GM12878 (cell line): Measurements from ENCODE around the gene PFKL. TPM values are rescaled to one million over a fixed set of nuclear protein-coding genes. Genes with fewer than 3 reads are reported as not detected.

Experiments used
- ATAC-seq: fragments of 200-7000 bp; cut with Tn5 transposase; 3 replicates; pipeline ENCODE4 v1.9.1; 2020; ENCODE audit warnings: mild to moderate bottlenecking, moderate library complexity
- BruUV-seq: library from RNA; stranded (reverse); fragments of 400-500 nt; replicated peaks from 2 replicates; lab custom pipeline; 2021; lab: Mats Ljungman, UMichigan
- CTCF ChIA-PET: fragments of 300-600 bp; sonication (Branson Sonifier 250); formaldehyde crosslinking; extraction: SDS; loops from one replicate; lab custom pipeline; 2021; ENCODE audit warnings: inconsistent platforms; lab: Yijun Ruan, JAX
- POLR2A ChIA-PET: fragments of 350-600 bp; formaldehyde crosslinking; extraction: SDS; loops from one replicate; lab custom pipeline; 2021; ENCODE audit warnings: inconsistent platforms; lab: Charles Lee
- RAD21 ChIA-PET: fragments of 300-600 bp; sonication (Branson Sonifier 250); formaldehyde crosslinking; loops from one replicate; lab custom pipeline; 2023; ENCODE audit warnings: antibody characterized with exemption; ENCODE audit not compliant: unreplicated experiment; lab: Charles Lee
- SMC1A ChIA-PET: fragments of 300-600 bp; sonication (Branson Sonifier 250); formaldehyde crosslinking; loops from one replicate; lab custom pipeline; 2023; ENCODE audit not compliant: unreplicated experiment, uncharacterized antibody; lab: Charles Lee
- DNase-seq: peaks from one replicate; pipeline ENCODE4 v3.0.0-alpha.2; 2011; ENCODE audit warnings: low read depth, low spot score
- FAIRE-seq: peaks from 3 replicates; lab custom pipeline; 2011; peaks lifted over from hg19 to GRCh38; lab: Jason Lieb, UNC
- H2AFZ ChIP-seq: 2 replicates; pipeline ENCODE4 v1.6.0; 2011; ENCODE audit warnings: low read depth, low read length, control low read depth; ENCODE audit not compliant: control insufficient read depth
- H3K27ac ChIP-seq: 2 replicates; pipeline ENCODE4 v1.5.1; 2011; ENCODE audit warnings: control low read depth; ENCODE audit not compliant: control insufficient read depth, insufficient read depth
- H3K27me3 ChIP-seq, 2 experiments: replicated peaks in 1 of 2; 2 replicates each; pipeline versions ENCODE4 v1.6.0 to v1.6.1; 2011; ENCODE audit warnings: low read length in 1 of 2; ENCODE audit not compliant: control insufficient read depth in 2 of 2, insufficient read depth in 2 of 2
- H3K36me3 ChIP-seq, 2 experiments: 2 replicates each; pipeline ENCODE4 v1.5.1; 2011; ENCODE audit warnings: low read length in 1 of 2; ENCODE audit not compliant: control insufficient read depth in 2 of 2, insufficient read depth in 2 of 2
- H3K4me1 ChIP-seq: 2 replicates; pipeline ENCODE4 v1.6.1; 2011; ENCODE audit warnings: mild to moderate bottlenecking, low read length, moderate library complexity, mixed read lengths; ENCODE audit not compliant: control insufficient read depth, insufficient read depth
- H3K4me2 ChIP-seq: 2 replicates; pipeline ENCODE4 v1.6.0; 2011; ENCODE audit warnings: control low read depth; ENCODE audit not compliant: control insufficient read depth, insufficient read depth
- H3K4me3 ChIP-seq: fragments of 200-600 bp; sonication (generic); 2 replicates; pipeline ENCODE4 v1.5.1; 2016
- H3K79me2 ChIP-seq: 2 replicates; pipeline ENCODE4 v1.6.0; 2011; ENCODE audit warnings: low read length; ENCODE audit not compliant: control insufficient read depth, insufficient read depth
- H3K9ac ChIP-seq: 2 replicates; pipeline ENCODE4 v1.8.0; 2011; ENCODE audit warnings: low read length, control low read depth, mixed read lengths; ENCODE audit not compliant: control insufficient read depth, insufficient read depth
- H3K9me3 ChIP-seq: replicated peaks from 3 replicates; pipeline ENCODE4 v1.5.1; 2011; ENCODE audit warnings: mild to moderate bottlenecking, low read length; ENCODE audit not compliant: control insufficient read depth, insufficient read depth
- H4K20me1 ChIP-seq: 2 replicates; pipeline ENCODE4 v1.6.0; 2011; ENCODE audit not compliant: control insufficient read depth, insufficient read depth
- FOXK2 ChIP-seq: fragments of 450-650 bp; IDR thresholded peaks from 2 replicates; pipeline ENCODE4 v1.6.1; 2017; ENCODE audit warnings: mild to moderate bottlenecking, moderate library complexity
- LARP7 ChIP-seq: fragments of 450-650 bp; IDR thresholded peaks from 2 replicates; pipeline ENCODE4 v1.6.1; 2017; ENCODE audit warnings: mild to moderate bottlenecking
- NR2F1 ChIP-seq: fragments of 450-650 bp; conservative IDR thresholded peaks from 2 replicates; pipeline ENCODE4 v1.6.1; 2017; ENCODE audit warnings: mild to moderate bottlenecking
- WRNIP1 ChIP-seq: IDR thresholded peaks from 2 replicates; pipeline ENCODE4 v1.6.1; 2011; ENCODE audit warnings: low read depth, low read length, improper control_type of control experiment, borderline replicate concordance
- ZBED1 ChIP-seq: IDR thresholded peaks from 2 replicates; pipeline ENCODE4 v1.6.1; 2016; ENCODE audit warnings: borderline replicate concordance
- WGBS: methylation state at CpG from one replicate; pipeline ENCODE4 v1.1.6; 2016; ENCODE audit warnings: low lambda C conversion rate; ENCODE audit not compliant: insufficient replicate concordance, insufficient coverage; ENCODE audit errors: missing lambda C conversion rate; 5-methylcytosine and 5-hydroxymethylcytosine counted together
- in situ Hi-C: fragments of 300-500 bp; cut with MboI; formaldehyde crosslinking; loops from 9 replicates; pipeline ENCODE4 v1.14.3; 2018; ENCODE audit warnings: mixed read lengths
- intact Hi-C: fragments of 100-400 bp; cut with micrococcal nuclease; formaldehyde crosslinking; loops from one replicate; pipeline ENCODE4 v1.14.2; 2022; ENCODE audit not compliant: unreplicated experiment
- polyA plus RNA-seq, 11 experiments: library from polyadenylated mRNA; depleted of rRNA in 4 of 11; unstranded in 6 of 11; stranded (reverse) in 5 of 11; fragments of >200 nt; fragmentation: Nextera tagmentation in 4 of 11; fragmentation: Illumina TruSeq in 1 of 11; extraction: Ambion mirVana in 4 of 11; extraction: Trizol in 1 of 11; gene quantifications; 1 replicate in 1 of 11; 2 replicates in 10 of 11; pipeline versions ENCODE4 v1.2.1 to v1.2.3, GENCODE V29; 2011 to 2016; ENCODE audit warnings: inconsistent platforms in 2 of 11, missing spikeins in 2 of 11, low read depth in 1 of 11
- total RNA-seq, 4 experiments: library from RNA; depleted of rRNA in 3 of 4; stranded (reverse); fragments of >200 nt in 3 of 4; fragmentation: Illumina TruSeq in 1 of 4; extraction: Trizol in 1 of 4; gene quantifications; 2 replicates each; pipeline versions ENCODE4 v1.2.1 to v1.2.3, GENCODE V29; 2013 to 2021
- TF ChIP-seq, protein P1 (sequence below): fragments of 450-650 bp; IDR thresholded peaks from 2 replicates; pipeline ENCODE4 v1.6.1; 2018; ENCODE audit warnings: borderline replicate concordance, mild to moderate bottlenecking; ENCODE audit not compliant: partially characterized antibody

PFKL gene
- total and polyA plus RNA-seq, 10 of the 15 experiments (the other 5 are each of a cell fraction or from before 2014, with no cell fraction given), result 1.2 to 192 (median 112) TPM

DNA sequence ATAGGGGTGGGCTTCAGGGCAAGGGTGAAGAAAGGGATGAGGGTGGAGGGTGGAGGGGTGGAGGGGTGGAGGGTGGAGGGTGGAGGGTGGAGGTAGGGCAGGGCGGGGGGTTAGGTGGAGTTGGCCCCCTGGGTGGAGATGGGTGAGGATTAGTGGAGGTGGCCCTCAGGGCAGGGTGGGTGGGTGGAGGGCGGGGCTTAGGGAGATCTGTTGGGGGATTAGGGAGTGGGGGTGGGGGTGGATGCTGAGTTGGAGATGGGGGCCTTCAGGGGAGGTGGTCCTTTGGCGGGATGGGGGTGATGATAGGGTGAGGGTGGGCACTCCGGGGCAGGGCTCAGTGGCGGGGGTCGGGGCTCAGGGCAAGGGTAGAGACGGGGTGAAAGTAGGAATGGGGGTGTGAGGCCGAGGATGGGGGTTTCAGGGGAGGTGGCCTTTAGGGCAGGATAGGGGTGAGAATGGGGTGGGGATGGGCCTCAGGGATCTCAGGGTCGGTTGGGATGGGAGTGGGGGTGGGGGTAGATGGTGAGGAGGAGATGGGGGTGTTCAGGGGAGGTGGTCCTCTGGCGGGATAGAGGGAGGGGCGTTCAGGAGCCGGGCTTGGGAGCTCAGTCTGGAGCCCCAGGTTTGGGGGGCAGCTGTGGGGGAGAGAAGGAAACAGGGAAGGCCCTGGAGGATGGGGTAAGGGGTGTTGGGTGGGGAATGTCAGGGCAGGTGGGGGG lies 37.4 kb upstream of the PFKL start:
- Histone ChIP-seq H3K36me3 (no peaks in the 10 kb centered on the region), H2AFZ (no peak overlapping the region), H3K79me2 (no peaks in the 10 kb centered on the region), H3K4me1 (no peaks in the 10 kb centered on the region; the same call in 1 of the 2 replicates), H3K9me3 (no peaks in the 10 kb centered on the region), H3K27me3 (no peaks in the 10 kb centered on the region), H3K9ac (no peak overlapping the region), H3K4me3 (no peak overlapping the region), H3K27ac (no peak overlapping the region), H4K20me1 (no peaks in the 10 kb centered on the region), H3K4me2 (no peak overlapping the region)
- ATAC-seq, result no peak
- DNase-seq, result no peak
- WGBS, result 24% methylated on average over 6 of the region's 12 CpGs
- ChIA-PET SMC1A (no interaction called here), POLR2A (no interaction called here), RAD21 (no interaction called here), CTCF (no interaction called here)
- FAIRE-seq, result no peak
- no peak for TF ChIP-seq LARP7
- TF ChIP-seq ZBED1, result no peak
- TF ChIP-seq NR2F1, result no peak
- no peak for TF ChIP-seq WRNIP1
- no peak for TF ChIP-seq FOXK2
- TF ChIP-seq, protein P1, sequence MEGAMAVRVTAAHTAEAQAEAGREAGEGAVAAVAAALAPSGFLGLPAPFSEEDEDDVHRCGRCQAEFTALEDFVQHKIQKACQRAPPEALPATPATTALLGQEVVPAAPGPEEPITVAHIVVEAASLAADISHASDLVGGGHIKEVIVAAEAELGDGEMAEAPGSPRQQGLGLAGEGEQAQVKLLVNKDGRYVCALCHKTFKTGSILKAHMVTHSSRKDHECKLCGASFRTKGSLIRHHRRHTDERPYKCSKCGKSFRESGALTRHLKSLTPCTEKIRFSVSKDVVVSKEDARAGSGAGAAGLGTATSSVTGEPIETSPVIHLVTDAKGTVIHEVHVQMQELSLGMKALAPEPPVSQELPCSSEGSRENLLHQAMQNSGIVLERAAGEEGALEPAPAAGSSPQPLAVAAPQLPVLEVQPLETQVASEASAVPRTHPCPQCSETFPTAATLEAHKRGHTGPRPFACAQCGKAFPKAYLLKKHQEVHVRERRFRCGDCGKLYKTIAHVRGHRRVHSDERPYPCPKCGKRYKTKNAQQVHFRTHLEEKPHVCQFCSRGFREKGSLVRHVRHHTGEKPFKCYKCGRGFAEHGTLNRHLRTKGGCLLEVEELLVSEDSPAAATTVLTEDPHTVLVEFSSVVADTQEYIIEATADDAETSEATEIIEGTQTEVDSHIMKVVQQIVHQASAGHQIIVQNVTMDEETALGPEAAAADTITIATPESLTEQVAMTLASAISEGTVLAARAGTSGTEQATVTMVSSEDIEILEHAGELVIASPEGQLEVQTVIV, result no peak
- in situ Hi-C loops, result no loop called here
- intact Hi-C loops, result no loop called here
- BruUV-seq, result no TSS peak
